NOMO-1 (cell line): ENCODE measurements around the gene ZNF433.
"Not testable (repeated sequence)": the region's sequence is repeated elsewhere in the genome, so short reads cannot be mapped to it uniquely, and the experiment has no call there.

ENCODE experiments used
- DNase-seq, 2 experiments: peaks; one replicate each; lab custom pipeline; 2025; ENCODE audit not compliant: unreplicated experiment in 2 of 2; lab: John Stamatoyannopoulos, UW

Gene ZNF433

DNA sequence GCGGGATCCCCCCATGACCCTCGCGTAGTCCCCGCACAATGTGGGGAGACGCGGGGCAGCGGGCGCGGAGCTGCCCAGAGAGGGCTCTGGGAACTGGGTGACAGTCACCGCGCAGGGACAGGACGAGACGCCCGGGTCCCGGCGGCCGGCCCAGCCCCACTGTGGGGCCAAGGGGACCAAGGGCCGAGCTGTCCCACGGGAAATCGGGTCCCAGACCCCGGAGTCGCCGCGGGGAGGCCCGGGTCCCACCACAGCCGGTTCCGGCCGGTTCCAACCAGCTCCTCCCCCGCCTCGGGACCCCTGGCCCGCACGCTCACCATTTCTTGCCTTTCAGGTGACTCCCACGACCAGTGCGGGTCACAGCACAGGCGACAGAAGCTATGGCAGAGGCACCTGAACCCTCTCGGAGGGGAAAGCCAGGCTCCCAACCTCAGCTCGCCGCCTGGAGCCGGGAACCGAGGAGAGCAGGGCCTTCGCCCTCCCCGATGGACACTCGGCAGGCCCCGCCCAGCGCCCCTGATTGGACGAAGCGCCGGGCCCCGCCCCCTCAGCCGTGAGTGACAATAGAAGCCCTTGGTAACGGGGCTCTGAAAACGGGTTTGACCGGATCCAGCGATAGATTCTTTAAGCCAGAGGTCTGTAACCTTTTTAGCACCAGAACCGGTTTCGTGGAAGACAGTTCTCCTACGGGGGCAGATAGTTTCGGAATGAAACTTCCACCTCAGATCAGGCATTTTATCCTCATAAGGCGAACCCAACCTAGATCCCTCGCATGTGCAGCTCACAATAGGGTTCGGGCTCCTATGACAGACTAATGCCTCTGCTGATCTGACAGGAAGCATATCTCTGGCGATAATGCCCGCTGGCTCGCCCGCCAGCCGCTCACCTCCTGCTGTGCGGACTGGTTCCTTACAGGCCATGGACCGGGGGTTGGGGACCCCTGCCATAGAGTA, at the start of gene ZNF433:
ZNF433 (minus strand) TSS at position 460 of the 953 bp plus-strand sequence; CDS start at position 320, 140 bp downstream.
- DNase-seq: no peak

DNA sequence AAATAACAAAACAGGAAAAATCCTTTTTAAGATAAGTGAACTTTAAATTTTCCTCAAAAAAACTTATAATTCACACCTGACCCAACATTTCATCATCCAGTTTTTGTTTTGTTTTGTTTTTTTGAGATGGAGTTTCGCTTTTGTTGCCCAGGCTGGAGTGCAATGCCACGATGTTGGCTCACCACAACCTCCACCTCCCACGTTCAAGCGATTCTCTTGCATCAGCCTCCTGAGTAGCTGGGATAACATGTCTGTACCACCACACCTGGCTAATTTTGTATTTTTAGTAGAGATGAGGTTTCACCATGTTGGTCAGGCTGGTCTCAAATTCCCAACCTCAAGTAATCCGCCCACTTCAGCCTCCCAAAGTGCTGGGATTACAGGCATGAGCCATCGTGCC, 47.9 kb upstream of the ZNF433 start:
- not testable (repeated sequence) for DNase-seq

DNA sequence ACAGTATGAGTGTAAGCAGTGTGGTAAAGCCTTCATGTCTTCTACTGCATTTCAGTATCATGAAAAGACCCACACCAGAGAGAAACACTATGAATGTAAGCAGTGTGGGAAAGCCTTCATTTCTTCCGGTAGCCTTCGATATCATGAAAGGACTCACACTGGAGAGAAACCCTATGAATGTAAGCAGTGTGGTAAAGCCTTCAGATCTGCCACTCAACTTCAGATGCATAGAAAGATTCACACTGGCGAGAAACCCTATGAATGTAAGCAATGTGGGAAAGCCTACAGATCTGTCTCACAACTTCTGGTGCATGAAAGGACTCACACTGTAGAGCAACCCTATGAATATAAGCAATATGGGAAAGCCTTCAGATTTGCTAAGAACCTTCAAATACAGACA, 41.9 kb upstream of the ZNF433 start:
- DNase-seq: no peak

DNA sequence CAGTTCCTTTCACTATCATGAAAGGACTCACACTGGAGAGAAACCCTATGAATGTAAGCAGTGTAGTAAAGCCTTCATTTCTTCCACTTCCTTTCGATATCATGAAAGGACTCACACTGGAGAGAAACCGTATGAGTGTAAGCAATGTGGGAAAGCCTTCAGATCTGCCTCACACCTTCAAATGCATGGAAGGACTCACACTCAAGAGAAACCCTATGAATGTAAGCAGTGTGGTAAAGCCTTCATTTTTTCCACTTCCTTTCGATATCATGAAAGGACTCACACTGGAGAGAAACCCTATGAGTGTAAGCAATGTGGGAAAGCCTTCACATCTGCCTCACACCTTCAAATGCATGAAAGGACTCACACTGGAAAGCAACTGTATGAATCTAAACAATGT, 40.9 kb upstream of the ZNF433 start:
- not testable (repeated sequence) for DNase-seq

DNA sequence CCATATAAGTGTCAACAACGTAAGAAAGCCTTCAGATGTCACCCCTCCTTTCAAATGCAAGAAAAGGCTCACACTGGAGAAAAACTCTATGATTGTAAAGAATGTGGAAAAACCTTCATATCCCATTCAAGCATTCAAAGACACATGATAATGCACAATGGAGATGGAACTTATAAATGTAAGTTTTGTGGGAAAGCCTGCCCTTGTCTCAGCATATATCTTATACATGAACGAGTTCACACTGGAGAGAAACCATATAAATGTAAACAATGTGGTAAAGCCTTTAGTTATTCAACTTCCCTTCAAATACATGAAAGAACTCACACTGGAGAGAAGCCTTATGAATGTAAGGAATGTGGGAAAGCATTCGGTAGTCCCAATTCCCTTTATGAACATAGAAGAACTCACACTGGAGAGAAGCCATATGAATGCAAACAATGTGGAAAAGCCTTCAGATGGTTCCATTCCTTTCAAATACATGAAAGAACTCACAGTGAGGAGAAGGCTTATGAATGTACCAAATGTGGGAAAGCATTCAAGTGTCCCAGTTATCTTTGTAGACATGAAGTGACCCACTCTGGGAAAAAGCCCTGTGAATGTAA, 40.2 kb upstream of the ZNF433 start:
- no peak for DNase-seq

DNA sequence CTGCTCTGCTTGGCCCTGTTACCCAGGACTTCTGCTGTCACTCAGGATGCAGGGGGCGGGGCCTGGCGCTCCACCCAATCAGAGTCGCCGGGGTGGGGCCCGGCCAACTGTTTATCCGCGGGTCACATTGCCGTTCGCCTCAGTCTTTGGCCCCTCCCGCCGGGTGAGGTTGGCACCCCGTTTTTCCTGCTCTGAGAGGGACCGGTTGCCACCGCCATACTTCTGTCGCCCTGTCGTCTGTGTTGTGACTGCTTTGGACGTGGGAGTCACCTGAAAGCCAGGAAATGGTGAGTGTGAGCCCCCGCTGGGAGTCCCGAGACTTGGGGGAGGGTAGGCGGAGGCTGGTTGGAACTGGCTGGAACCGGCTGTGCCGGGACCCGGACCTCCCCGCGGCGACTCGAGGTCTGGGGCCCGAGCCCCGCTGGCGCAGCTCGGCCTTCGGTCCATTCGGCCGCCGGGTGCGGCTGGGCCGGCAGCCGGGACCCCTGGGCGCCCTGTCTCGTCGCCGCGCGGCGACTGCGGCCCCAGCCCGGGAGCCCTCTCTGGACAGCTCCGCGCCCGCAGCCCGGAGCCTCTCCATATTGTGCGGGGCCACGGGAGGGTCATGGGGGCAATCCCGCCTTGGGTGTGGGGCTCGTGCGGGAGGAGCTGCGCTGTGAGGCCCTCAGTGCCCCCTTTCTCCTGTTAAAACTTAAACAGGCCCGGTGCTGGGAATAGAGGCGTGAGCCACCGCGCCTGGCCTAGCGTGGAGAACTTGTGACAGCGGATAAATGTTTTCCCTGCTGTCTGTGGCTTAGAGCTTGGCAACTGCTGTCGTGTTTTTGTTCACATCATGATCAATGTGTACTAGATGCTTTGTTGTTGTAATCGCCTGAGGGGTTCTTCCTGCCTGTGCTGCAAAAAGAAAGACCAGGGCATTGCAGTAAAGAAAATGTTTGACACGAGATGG, 29.4 kb upstream of the ZNF433 start, which contains the start of gene ZNF844:
ZNF844 (plus strand) TSS at position 142 of the 949 bp plus-strand sequence; CDS start at position 285, 143 bp downstream.
- no peak for DNase-seq

DNA sequence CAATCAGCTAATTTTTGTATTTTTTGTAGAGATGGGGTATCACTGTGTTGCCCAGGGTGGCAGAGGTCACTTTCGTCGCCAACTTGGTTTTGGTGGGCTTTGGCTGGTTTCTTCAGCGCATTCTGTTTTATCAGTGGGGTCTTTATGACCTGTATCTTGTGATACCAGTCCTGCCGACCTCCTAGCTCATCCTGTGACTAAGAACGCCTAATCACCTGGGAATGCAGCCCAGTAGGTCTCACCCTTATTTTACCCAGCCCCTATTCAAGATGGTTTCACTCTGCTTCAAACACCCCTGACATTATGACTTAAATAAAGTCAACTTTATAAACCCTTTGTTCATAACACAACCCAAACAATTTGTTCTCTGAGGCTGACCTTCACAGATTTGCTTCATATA, 20.3 kb upstream of the ZNF433 start:
- DNase-seq: no peak

DNA sequence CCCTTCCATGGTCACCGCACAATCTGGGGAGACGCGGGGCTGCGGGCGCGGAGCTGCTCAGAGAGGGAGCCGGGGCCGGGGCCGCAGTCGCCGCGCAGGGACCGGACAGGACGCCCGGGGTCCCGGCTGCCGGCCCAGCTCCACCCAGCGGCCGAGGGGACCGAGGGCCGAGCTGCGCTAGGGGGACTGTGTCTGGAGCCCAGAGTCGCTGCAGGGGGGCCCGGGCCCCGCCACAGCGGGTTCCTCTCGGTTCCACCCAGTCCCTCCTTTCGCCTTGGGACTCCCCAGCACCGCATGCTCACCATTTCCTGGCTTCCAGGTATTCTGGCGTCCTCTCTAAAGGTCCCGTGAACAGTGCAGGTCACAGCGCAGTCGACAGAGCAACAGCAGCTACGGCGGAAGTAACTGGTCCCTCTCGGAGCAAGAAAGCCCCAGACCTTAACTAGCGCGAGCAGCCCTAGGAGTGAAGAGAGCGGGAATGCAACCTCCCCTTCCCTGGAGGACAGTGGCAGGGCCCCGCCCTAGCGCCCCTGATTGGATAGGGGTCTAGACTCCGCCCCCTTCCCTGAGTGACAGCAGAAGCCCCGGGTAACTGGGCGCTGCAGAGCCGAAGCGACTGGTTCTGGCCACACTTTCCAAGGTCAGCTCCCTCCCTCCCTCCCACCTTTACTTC, 17.2 kb upstream of the ZNF433 start, which contains the start of gene ZNF878:
ZNF878 (minus strand) TSS at position 465 of the 673 bp plus-strand sequence; CDS start at position 305, 160 bp downstream.
- DNase-seq: no peak

DNA sequence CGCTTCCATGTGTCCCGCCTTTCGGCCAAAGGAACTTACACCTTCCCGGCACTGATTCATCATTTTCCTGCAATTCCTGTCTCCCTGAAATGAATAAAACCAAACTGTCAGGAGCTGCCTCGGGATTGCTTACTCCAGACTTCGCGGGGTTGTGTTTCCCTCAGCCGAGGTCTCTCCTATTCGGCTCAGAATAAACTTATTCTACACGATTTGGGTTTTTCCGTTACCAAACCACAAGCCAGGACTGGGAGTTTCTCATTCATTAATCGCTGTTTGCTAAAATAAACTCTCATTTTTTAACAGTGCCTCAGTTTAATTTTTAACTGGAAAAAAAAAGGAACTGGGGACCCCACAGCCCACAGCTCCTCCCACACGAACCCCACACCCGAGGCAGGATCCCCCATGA, 16.6 kb upstream of the ZNF433 start:
- no peak for DNase-seq

DNA sequence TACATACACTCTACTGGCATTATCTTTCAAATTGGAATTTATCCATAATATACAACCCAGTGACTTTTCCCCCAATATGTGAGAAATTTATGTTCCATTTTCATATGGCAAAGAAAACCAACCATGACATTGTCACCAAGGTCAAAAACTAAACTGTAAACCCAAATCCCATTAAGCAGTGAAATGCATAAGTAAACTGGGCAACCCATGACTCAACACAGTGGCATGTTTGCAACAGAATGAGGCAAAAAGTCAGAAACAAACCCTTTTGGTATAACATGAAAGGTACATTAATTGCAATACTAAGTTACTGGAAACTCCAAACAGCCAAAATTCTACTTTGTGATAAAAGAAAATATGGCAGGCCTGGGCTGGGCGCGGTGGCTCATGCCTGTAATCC, 12.4 kb upstream of the ZNF433 start:
- no peak for DNase-seq

DNA sequence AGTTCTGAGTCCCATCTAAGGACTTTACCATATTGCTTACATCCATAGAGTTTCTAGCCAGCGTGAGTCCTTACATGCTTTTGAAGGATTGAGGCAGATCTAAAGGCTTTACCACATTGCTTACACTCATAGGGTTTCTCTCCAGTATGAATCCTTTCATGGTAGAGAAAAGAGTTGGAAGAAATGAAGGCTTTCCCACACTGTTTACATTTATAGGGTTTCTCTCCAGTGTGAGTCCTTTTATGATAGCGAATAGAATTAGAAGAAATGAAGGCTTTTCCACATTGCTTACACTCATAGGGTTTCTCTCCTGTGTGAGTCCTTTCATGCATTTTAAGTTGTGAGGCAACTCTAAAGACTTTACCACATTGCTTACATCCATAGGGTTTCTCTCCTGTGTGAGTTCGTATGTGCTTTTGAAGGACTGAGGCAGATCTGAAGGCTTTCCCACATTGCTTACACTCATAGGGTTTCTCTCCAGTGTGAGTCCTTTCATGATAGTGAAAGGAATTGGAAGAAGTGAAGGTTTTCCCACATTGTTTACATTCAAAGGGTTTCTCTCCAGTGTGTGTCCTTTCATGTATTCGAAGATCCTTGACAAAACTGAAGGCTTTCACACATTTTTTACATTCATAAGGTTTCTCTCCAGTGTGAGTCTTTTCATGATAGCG, 8.4 kb upstream of the ZNF433 start:
- no peak for DNase-seq

DNA sequence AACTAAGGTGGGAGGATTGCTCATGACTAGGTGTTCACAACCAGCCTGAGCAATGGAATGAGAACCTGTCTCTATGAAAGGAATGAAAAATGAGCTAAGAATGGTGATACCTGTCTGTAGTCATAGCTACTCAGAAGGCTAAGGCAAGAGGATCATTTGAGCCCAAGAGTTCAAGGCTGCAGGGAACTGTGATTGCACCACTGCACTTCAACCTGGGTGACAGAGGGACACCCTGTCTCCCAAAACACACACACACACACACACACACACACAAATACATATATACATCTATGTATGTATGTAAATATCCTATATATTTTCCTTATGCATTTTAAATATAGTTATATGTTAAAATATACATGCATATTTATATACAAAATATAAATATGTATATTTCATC, 7.4 kb upstream of the ZNF433 start:
- DNase-seq: no peak

DNA sequence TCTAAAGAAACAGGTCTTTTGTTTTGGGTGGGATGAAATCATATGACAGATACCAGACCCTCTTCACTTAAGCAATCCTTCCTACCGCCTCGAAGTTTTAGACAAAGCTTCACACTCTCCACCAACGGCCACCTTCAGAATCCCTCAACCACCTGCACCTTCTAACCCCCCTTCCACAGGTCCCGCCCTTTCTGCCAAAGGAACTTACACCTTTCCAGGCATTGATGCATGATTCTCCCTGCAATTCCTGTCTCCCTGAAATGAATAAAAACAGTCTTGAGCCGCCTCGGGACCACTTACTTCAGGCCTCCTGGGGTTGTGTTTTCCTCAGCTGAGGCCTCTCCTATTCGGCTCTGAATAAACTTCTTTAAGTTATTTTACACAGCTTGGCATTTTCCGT, 859 bp downstream of the ZNF433 start:
- no peak for DNase-seq

DNA sequence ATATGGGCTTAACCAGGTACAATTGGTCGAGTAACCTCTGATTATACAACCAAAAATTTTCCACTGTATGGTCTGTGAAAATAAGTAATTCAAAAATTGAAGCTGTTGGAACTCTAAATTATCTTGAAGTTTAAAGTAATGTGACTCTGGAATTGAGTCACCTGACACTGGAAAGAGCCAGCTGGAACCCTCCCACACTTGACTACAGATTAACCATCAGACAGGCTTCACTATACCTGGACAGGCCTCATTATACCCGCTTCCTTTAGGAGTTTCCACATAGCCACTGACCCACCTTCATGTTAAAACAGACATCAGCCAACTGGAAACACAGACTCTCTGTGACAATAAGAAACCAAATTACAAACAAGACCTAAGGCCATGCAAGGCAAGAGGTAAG, 1.3 kb downstream of the ZNF433 start:
- no peak for DNase-seq

DNA sequence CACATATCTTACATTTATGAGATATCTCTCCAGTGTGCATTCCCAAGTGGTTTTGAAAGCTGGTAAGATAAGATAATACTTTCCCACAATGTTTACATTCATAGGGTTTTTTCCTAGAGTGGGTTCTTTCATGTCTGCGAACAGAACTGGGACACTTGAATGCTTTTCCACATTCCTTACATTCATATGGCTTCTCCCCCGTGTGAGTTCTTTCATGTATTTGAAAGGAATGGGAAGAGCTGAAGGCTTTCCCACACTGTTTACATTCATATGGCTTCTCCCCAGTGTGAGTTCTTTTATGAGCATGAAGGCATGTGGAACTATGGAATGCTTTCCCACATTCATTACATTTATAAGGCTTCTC, 19.7 kb downstream of the ZNF433 start:
- DNase-seq: no peak

DNA sequence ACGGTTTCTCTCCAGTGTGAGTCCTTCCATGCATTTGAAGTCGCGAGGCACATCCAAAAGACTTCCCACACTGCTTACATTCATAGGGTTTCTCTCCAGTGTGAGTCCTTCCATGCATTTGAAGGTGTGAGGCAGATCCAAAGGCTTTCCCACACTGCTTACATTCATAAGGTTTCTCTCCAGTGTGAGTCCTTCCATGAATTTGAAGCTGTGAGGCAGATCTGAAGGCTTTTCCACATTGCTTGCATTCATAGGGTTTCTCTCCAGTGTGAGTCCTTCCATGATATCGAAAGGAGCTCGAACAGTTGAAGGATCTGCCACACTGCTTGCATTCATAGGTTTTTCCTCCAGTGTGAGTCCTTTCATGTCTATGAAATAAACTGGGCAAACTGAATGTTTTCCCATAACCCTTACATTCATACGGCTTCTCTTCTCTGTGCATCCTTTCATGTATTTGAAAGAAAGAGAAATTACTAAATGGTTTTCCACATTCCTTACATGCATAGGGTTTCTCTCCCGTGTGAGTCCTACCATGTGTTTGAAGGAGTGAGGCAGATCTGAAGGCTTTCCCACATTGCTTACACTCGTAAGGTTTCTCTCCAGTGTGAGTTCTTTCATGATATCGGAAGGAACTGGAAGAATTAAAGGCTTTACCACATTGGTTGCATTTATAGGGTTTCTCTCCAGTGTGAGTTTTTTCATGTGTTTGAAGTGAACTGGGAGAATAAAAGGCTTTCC, 20.3 kb downstream of the ZNF433 start:
- DNase-seq: no peak

DNA sequence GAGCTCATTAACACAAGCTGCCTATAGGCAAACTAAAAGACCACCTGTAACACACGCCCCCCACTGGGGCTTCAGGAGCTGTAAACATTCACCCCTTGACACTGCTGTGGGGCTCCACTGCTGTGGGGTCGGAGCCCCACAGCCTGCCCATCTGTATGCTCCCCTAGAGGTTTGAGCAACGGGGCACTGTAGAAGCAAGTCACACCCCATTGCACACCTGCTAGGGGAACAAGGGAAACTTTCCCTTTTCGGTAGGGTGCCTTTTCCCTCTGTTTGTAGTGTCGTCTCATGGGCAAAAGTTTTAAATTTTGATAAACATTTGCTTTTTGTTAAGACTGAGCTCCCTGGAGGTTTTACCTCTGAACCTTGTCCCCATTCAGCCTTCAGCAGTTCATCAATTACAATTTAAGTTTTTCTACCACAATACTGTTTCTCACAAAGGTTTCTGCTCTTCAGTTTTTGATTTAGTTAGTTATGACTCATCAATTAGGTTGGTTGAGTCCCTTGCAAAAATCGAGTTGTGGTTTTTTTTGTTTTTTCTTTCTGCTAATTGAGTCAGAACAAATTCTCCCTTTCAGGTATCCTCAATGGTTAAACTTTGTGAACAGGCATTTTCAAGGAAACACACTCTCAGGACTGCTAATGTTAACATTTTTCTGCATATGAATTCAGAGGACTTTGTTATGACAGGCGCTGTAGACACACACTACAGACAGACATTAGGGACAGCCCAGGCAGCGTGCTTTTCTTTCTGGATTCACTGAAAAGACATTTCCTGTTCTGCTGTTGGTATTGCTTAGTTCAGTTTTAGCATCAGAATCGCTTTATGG, 35.1 kb downstream of the ZNF433 start:
- DNase-seq: no peak

DNA sequence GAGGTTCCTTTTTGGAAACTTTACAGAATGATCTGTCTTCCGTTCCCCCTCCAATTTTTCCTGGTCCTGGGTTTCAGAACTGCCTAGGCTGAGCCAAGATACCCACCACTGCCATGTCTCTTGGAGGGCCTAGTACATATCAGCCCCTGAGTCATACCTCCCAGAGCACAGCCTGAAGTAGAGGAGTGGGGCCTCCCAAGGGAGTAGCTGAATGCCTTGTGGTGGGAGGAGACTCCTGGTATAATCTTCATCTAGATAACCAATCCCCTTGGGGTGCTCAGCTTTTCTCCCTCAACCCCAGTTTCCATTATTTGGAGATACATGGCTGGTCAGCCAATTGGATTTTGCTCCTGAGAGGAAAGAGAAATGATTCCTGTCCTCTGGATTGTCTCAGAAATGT, 40.3 kb downstream of the ZNF433 start:
- no peak for DNase-seq
